Psoas muscle (tissue), 8 donors: ENCODE data around the gene MPL. TPM values are rescaled to one million over a fixed set of nuclear protein-coding genes. Genes with fewer than 3 reads are reported as not detected.
A peak's percentile ranks its signal among the peaks of the same experiment; 100 is the strongest.

ENCODE experiments used
- ATAC-seq, 4 donors: fragments of 200-7000 bp; cut with Tn5 transposase; one replicate each; pipeline ENCODE4 v1.9.1; 2020; ENCODE audit warnings: moderate library complexity in 3 of 4, mild to moderate bottlenecking in 2 of 4
- DNase-seq, 2 donors: peaks; one replicate each; pipeline ENCODE4 v3.0.0-alpha.2; 2020
- H3K27ac ChIP-seq: fragments of 200-600 bp; one replicate; pipeline ENCODE4 v1.8.0; 2022
- H3K27me3 ChIP-seq, 3 donors: fragments of 200-600 bp in 1 of 3; one replicate each; pipeline versions ENCODE4 v1.6.1 to v1.8.0; 2013 to 2022; ENCODE audit warnings: low read length in 2 of 3, mild to moderate bottlenecking in 2 of 3, moderate library complexity in 1 of 3; ENCODE audit not compliant: insufficient read depth in 3 of 3
- H3K36me3 ChIP-seq, 2 donors: fragments of 200-600 bp in 1 of 2; one replicate each; pipeline versions ENCODE4 v1.6.1 to v1.8.0; 2013 to 2022; ENCODE audit warnings: low read depth in 1 of 2, mild to moderate bottlenecking in 1 of 2, moderate library complexity in 1 of 2; ENCODE audit not compliant: insufficient read depth in 1 of 2
- H3K4me1 ChIP-seq: fragments of 200-600 bp; one replicate; pipeline ENCODE4 v1.8.0; 2022
- H3K4me3 ChIP-seq: fragments of 200-600 bp; one replicate; pipeline ENCODE4 v1.8.0; 2022; ENCODE audit warnings: mild to moderate bottlenecking
- H3K9me3 ChIP-seq: fragments of 200-600 bp; one replicate; pipeline ENCODE4 v1.8.0; 2022
- WGBS, 3 donors: extraction: QIAGEN DNeasy Blood & Tissue Kit; methylation state at CpG; one replicate each; pipeline versions ENCODE4 v1.1.6 to v1.1.7; 2013; 5-methylcytosine and 5-hydroxymethylcytosine counted together
- intact Hi-C, 2 donors: fragments of 100-400 bp; cut with DNase I; formaldehyde crosslinking; loops; one replicate each; pipeline versions ENCODE4 v1.11.0 to v1.14.2; 2022
- polyA plus RNA-seq, 3 donors: library from polyadenylated mRNA; stranded (reverse); fragments of 200-250 nt; gene quantifications; one replicate each; pipeline ENCODE4 v1.2.3, GENCODE V29; 2013
- total RNA-seq, 4 donors: library from RNA; stranded (reverse); fragmentation: NEBNext Ultra II Directional in 2 of 4; extraction: Animal tissue kit (Norgen Biotek cat#: 25700) in 2 of 4; gene quantifications; one replicate each; pipeline versions ENCODE4 v1.2.1 to v1.2.4, GENCODE V29; 2021 to 2023
- TF ChIP-seq, protein P1 (sequence below): fragments of 200-600 bp; IDR thresholded peaks from one replicate; pipeline ENCODE4 v1.8.0; 2022; ENCODE audit warnings: antibody characterized with exemption
- donor health status: healthy with polysubstance abuse.
- donor health status: DM: no; HTN: no; CAD: no; lungs with moderate emphysema.
- donor health status: Bipolar disorder and iron deficiency.
- donor health status: healthy.
- donor health status: DM: yes; HTN: yes; CAD: no.
- donor health status: DM: no; HTN: no; CAD: no.
- donor health status: DM: no; HTN: no; CAD: no.
- donor health status: DM: yes; HTN: yes; CAD: no.

The MPL gene
- total and polyA plus RNA-seq, 7 donors, result 0.01 to 0.11 TPM; not detected in 5

DNA sequence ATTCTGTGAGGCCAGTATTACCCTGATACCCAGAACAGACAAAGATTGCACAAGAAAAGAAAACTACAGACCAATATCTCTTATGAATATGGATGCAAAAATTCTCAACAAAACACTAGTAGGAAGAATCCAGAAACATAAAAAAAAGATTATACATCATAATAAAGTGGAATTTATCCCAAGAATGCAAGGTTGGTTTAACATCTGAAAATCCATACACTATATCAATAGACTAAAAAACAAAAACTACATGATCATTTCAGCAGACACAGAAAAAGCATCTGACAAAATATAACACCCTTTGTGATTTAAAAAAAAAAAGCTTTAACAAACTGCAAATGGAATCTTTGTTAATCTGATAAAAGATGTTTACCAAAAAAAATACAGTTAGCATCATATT is 12.2 kb upstream of the MPL start:
- TF ChIP-seq, protein P1, sequence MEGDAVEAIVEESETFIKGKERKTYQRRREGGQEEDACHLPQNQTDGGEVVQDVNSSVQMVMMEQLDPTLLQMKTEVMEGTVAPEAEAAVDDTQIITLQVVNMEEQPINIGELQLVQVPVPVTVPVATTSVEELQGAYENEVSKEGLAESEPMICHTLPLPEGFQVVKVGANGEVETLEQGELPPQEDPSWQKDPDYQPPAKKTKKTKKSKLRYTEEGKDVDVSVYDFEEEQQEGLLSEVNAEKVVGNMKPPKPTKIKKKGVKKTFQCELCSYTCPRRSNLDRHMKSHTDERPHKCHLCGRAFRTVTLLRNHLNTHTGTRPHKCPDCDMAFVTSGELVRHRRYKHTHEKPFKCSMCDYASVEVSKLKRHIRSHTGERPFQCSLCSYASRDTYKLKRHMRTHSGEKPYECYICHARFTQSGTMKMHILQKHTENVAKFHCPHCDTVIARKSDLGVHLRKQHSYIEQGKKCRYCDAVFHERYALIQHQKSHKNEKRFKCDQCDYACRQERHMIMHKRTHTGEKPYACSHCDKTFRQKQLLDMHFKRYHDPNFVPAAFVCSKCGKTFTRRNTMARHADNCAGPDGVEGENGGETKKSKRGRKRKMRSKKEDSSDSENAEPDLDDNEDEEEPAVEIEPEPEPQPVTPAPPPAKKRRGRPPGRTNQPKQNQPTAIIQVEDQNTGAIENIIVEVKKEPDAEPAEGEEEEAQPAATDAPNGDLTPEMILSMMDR, result no peak
- Histone ChIP-seq H3K4me1 (no peaks in the 10 kb centered on the region), H3K36me3 (no peaks in the 10 kb centered on the region), H3K4me3 (no peak overlapping the region), H3K27me3 (no peaks in the 10 kb centered on the region), H3K9me3 (no peaks in the 10 kb centered on the region), H3K27ac (no peak overlapping the region)
- ATAC-seq (no peak), DNase-seq (no peak)
- intact Hi-C loops, result no loop called here

DNA sequence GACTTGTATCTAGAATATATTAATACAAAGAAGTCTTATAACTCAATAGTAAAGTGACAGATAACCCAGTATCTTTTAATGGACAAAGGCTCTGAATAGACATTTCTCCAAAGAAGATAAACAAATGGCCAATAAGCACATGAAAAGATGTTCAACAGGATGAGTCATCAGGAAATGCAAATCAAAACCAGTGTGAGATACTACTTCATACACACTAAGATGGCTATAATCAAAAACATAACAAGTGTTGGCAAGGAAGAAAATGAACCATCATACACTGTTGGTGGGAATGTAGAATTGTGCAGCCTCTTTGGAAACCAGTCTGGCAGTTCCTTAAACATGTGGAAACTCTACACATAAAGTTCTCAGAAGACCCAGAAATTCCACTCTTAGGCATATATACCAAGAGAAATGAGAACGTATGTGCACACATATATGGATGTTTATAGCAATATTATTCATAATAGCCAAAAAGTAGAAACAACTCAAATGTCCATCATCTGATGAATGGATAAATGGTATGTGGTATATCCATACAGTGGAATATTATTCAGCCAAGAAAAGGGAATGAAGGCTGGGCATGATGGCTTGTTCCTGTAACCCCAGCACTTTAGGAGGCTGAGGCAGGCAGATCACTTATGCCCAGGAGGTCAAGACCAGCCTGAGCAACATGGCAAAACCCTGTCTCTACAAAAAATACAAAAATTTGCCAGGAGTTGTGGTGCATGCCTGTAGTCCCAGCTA is 9.9 kb upstream of the MPL start:
- Histone ChIP-seq H3K9me3 (no peaks in the 10 kb centered on the region), H3K27ac (no peak overlapping the region), H3K27me3 (no peaks in the 10 kb centered on the region), H3K36me3 (no peaks in the 10 kb centered on the region), H3K4me1 (no peaks in the 10 kb centered on the region), H3K4me3 (no peak overlapping the region)
- no peak for DNase-seq
- 91 to 95% (median 95%) methylated on average over 1 of the region's 1 CpG for WGBS, 3 donors
- ATAC-seq, result no peak
- intact Hi-C loops, result no loop called here
- TF ChIP-seq, protein P1, result no peak

DNA sequence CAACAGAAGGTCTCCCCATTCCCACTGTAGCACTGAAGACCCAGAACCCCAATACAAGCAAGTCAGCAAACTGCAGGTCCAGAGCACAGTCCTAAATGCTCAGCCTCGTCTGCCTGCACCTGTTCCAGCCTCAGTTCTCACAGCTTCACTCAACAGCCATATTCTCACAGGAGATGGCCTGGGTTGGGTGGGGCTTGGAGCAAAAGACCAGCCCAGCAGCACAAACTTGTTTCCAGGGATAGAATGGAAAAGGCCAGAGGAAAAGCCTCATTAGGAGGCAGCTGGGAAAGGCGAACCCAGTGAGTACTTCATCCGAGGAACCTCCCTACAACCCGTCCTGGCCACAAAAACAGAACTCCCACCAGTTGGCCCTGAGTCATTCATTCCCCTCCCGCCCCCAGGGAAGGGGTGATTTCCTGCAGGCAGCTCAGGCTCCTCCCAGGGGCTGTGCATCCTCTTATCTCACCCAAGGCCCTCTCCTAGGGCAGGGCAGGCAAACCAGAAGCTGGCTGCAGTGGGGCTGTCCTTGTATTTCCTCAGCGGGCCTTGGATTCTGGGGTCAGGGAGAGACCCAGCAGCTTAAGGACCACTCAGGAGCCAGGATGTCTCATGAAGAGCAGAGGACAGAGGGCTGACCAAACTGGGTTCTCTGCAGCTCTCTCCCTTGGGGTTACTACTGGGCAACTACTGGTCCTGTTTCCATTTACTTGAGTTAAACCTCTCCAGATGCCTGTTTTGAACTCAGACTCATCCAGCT is 7.4 kb upstream of the MPL start:
- no peaks in the 10 kb centered on the region for H3K4me1 ChIP-seq
- peak; percentile 63 to 64 for DNase-seq
- ATAC-seq, result peak in 3 of 4 donors; percentile 39 to 75 (median 51)
- H3K27me3 ChIP-seq, result no peaks in the 10 kb centered on the region
- no peak overlapping the region for H3K4me3 ChIP-seq
- intact Hi-C loops, result no loop called here
- no peaks in the 10 kb centered on the region for H3K9me3 ChIP-seq
- H3K27ac ChIP-seq, result no peak overlapping the region
- TF ChIP-seq, protein P1, result no peak
- no peaks in the 10 kb centered on the region for H3K36me3 ChIP-seq
- WGBS, 3 donors, result 48% methylated on average over 5 to 6 of the region's 6 CpGs

DNA sequence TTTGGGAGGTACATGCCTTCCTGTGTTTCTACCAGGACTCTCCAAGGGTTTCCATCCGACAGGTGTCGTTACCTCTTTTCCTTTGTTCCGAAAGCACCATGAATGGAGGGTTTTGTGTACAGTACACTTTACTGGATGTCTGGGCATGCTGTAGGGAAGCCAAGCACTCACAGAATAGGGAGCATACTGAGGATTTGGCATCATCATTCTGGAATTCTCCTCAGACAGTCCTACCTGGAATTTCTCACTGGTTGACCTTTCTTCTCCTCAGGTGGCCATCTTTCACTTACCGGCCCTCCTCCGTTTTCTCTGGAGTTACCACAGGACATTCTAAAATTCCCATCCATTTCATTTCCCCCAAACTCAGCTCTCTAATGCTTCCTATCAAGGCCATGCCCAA is 5.9 kb upstream of the MPL start:
- Histone ChIP-seq H3K4me1 (no peaks in the 10 kb centered on the region), H3K27ac (no peak overlapping the region), H3K27me3 (no peaks in the 10 kb centered on the region), H3K4me3 (no peak overlapping the region), H3K36me3 (no peaks in the 10 kb centered on the region), H3K9me3 (no peaks in the 10 kb centered on the region)
- TF ChIP-seq, protein P1, result no peak
- no peak for ATAC-seq
- DNase-seq, result no peak
- intact Hi-C loops, result no loop called here
- WGBS, 3 donors, result 90 to 95% (median 91%) methylated on average over 5 of the region's 5 CpGs
